ENCODE data around the gene SIN3B. TPM values are rescaled to one million over a fixed set of nuclear protein-coding genes. Genes with fewer than 3 reads are reported as not detected.

The SIN3B gene
- polyA plus RNA-seq, 3 donors = 7.2 to 154 (median 10.2) TPM

GRCh38 chr19:16908759-16909158, 79.6 kb downstream of the SIN3B start:
- H3K4me2 ChIP-seq (replicated peaks; ENCODE audit: extremely low read depth, low read length, poor library complexity, severe bottlenecking) = no peak overlapping the region
- H3K27ac Mint-ChIP-seq = no peak overlapping the region
- no peak overlapping the region for H2AFZ ChIP-seq (ENCODE audit: insufficient read depth, low read depth, low read length, poor library complexity, severe bottlenecking)
- H3K27me3 ChIP-seq (ENCODE audit: control insufficient read depth in 2 of 2, insufficient read depth in 2 of 2, low read length in 2 of 2) = no peaks in the 10 kb centered on the region
- no peaks in the 10 kb centered on the region for H3K79me2 ChIP-seq (ENCODE audit: insufficient read depth, low read length)
- H3K36me3 ChIP-seq (replicated peaks in 1 of 2; ENCODE audit: control insufficient read depth in 1 of 2, insufficient read depth in 2 of 2, low read length in 2 of 2) = peaks cover 0 to 8% of the 10 kb centered on the region in 2 donors
- H3K4me3 ChIP-seq (replicated peaks in 1 of 3; ENCODE audit: low read depth in 2 of 3, low read length in 3 of 3) = no peak overlapping the region
- TF ChIP-seq CTCF (IDR thresholded peaks at IDR 0.05) = no peak
- no peak overlapping the region for H3K9ac ChIP-seq (ENCODE audit: insufficient read depth, low read length, poor library complexity, severe bottlenecking)
- no peaks in the 10 kb centered on the region for H3K4me1 ChIP-seq (ENCODE audit: control insufficient read depth in 1 of 2, insufficient read depth in 2 of 2, low read length in 2 of 2)
- H3K4me1 Mint-ChIP-seq = peaks cover 3% of the 10 kb centered on the region
- intact Hi-C loops (cut with micrococcal nuclease) = no loop called here
- H3K4me3 Mint-ChIP-seq = no peak overlapping the region
- peaks cover 17 to 18% of the 10 kb centered on the region in 2 donors for H3K9me3 ChIP-seq (replicated peaks in 1 of 2; ENCODE audit: control insufficient read depth in 1 of 2, insufficient read depth in 1 of 2, low read length in 2 of 2)
- WGBS (ENCODE audit: insufficient coverage) = 80% methylated on average over 12 of the region's 12 CpGs
- H3K27ac ChIP-seq (ENCODE audit: low read depth in 1 of 2, low read length in 2 of 2) = no peak overlapping the region
- peaks cover 9 to 14% (median 13%) of the 10 kb centered on the region in 3 donors for H3K27me3 Mint-ChIP-seq (ENCODE audit: low read depth in 3 of 3)
- DNase-seq = no peak
- H3K36me3 Mint-ChIP-seq = no peaks in the 10 kb centered on the region
- peaks cover 16 to 27% (median 21%) of the 10 kb centered on the region in 7 donors for H3K9me3 Mint-ChIP-seq
- no peaks in the 10 kb centered on the region for H4K20me1 ChIP-seq (ENCODE audit: insufficient read depth, low read length)

- peaks cover 4 to 19% (median 16%) of the 10 kb centered on the region in 3 donors for H3K27me3 Mint-ChIP-seq (ENCODE audit: low read depth in 3 of 3)
Observed at GRCh38 chr19:16911046-16911445, 81.8 kb downstream of the SIN3B start.

More at GRCh38 chr19:16911046-16911445, 81.8 kb downstream of the SIN3B start:
- no peaks in the 10 kb centered on the region for H3K4me1 ChIP-seq (ENCODE audit: control insufficient read depth in 1 of 2, insufficient read depth in 2 of 2, low read length in 2 of 2)
- no peak overlapping the region for H3K9ac ChIP-seq (ENCODE audit: insufficient read depth, low read length, poor library complexity, severe bottlenecking)
- 40% methylated on average over 1 of the region's 7 CpGs for WGBS (ENCODE audit: insufficient coverage)
- peaks cover 23 to 40% (median 33%) of the 10 kb centered on the region in 7 donors for H3K9me3 Mint-ChIP-seq
- intact Hi-C loops (cut with micrococcal nuclease) = no loop called here
- DNase-seq = no peak
- H3K79me2 ChIP-seq (ENCODE audit: insufficient read depth, low read length) = no peaks in the 10 kb centered on the region
- no peaks in the 10 kb centered on the region for H4K20me1 ChIP-seq (ENCODE audit: insufficient read depth, low read length)
- H3K27ac Mint-ChIP-seq = no peak overlapping the region
- H3K36me3 ChIP-seq (replicated peaks in 1 of 2; ENCODE audit: control insufficient read depth in 1 of 2, insufficient read depth in 2 of 2, low read length in 2 of 2) = peaks cover 0 to 8% of the 10 kb centered on the region in 2 donors
- no peak overlapping the region for H3K4me3 Mint-ChIP-seq
- peaks cover 3% of the 10 kb centered on the region for H3K4me1 Mint-ChIP-seq
- H3K27me3 ChIP-seq (ENCODE audit: control insufficient read depth in 2 of 2, insufficient read depth in 2 of 2, low read length in 2 of 2) = no peaks in the 10 kb centered on the region
- no peak overlapping the region for H3K4me2 ChIP-seq (replicated peaks; ENCODE audit: extremely low read depth, low read length, poor library complexity, severe bottlenecking)
- H3K27ac ChIP-seq (ENCODE audit: low read depth in 1 of 2, low read length in 2 of 2) = no peak overlapping the region
- peaks cover 18 to 34% of the 10 kb centered on the region in 2 donors for H3K9me3 ChIP-seq (replicated peaks in 1 of 2; ENCODE audit: control insufficient read depth in 1 of 2, insufficient read depth in 1 of 2, low read length in 2 of 2)
- no peak overlapping the region for H2AFZ ChIP-seq (ENCODE audit: insufficient read depth, low read depth, low read length, poor library complexity, severe bottlenecking)
- no peak for TF ChIP-seq CTCF (IDR thresholded peaks at IDR 0.05)
- peaks cover 0 to 2% of the 10 kb centered on the region in 2 donors for H3K36me3 Mint-ChIP-seq
- no peak overlapping the region for H3K4me3 ChIP-seq (replicated peaks in 1 of 3; ENCODE audit: low read depth in 2 of 3, low read length in 3 of 3)

Measured in CD14-positive monocyte (primary cell).